H9 (cell line): ENCODE data around the gene AP2A2. TPM values are rescaled to one million over a fixed set of nuclear protein-coding genes. Genes with fewer than 3 reads are reported as not detected.

Source experiments
- DNase-seq: peaks from one replicate; pipeline ENCODE4 v3.0.0-alpha.2; 2017
- H2AFZ ChIP-seq: one replicate; pipeline ENCODE4 v1.6.1; 2013; ENCODE audit warnings: mild to moderate bottlenecking, low read length, control low read depth, moderate library complexity
- H2AK5ac ChIP-seq: 2 replicates; pipeline ENCODE4 v1.6.1; 2013; ENCODE audit warnings: low read length, control low read depth, mixed read lengths; ENCODE audit not compliant: insufficient read length
- H2BK120ac ChIP-seq: one replicate; pipeline ENCODE4 v1.6.1; 2013; ENCODE audit warnings: low read depth, mild to moderate bottlenecking, low read length, control low read depth, inconsistent platforms; ENCODE audit not compliant: poor library complexity, severe bottlenecking
- H2BK12ac ChIP-seq: 2 replicates; pipeline ENCODE4 v1.6.1; 2013; ENCODE audit warnings: low read length, control low read depth, mixed read lengths, low read depth; ENCODE audit not compliant: insufficient read length
- H2BK15ac ChIP-seq: 2 replicates; pipeline ENCODE4 v1.6.1; 2013; ENCODE audit warnings: low read depth, low read length, control low read depth
- H2BK20ac ChIP-seq: one replicate; pipeline ENCODE4 v1.6.1; 2013; ENCODE audit warnings: low read depth, mild to moderate bottlenecking, low read length, control low read depth, inconsistent platforms; ENCODE audit not compliant: poor library complexity, severe bottlenecking
- H2BK5ac ChIP-seq: 2 replicates; pipeline ENCODE4 v1.6.1; 2013; ENCODE audit warnings: low read length, control low read depth, mixed read lengths; ENCODE audit not compliant: insufficient read length
- H3K14ac ChIP-seq: 2 replicates; pipeline ENCODE4 v1.6.1; 2013; ENCODE audit warnings: low read length, control low read depth; ENCODE audit not compliant: insufficient read depth
- H3K18ac ChIP-seq: 2 replicates; pipeline ENCODE4 v1.6.1; 2013; ENCODE audit warnings: low read depth, mild to moderate bottlenecking, mixed read lengths, low read length, control low read depth; ENCODE audit not compliant: insufficient read length
- H3K23ac ChIP-seq: 2 replicates; pipeline ENCODE4 v1.6.1; 2013; ENCODE audit warnings: low read length, control low read depth, mixed read lengths, low read depth; ENCODE audit not compliant: insufficient read length
- H3K23me2 ChIP-seq: 2 replicates; pipeline ENCODE4 v1.6.1; 2013; ENCODE audit warnings: low read depth, mild to moderate bottlenecking, mixed read lengths, low read length, control low read depth; ENCODE audit not compliant: insufficient read length, poor library complexity, severe bottlenecking
- H3K27ac ChIP-seq: 2 replicates; pipeline ENCODE4 v1.5.1; 2013; ENCODE audit warnings: low read length, control low read depth, mixed read lengths, low read depth; ENCODE audit not compliant: insufficient read length
- H3K27me3 ChIP-seq: 2 replicates; pipeline ENCODE4 v1.6.1; 2013; ENCODE audit warnings: low read length, control low read depth, inconsistent platforms; ENCODE audit not compliant: insufficient read depth
- H3K4ac ChIP-seq: 2 replicates; pipeline ENCODE4 v1.6.1; 2013; ENCODE audit warnings: low read depth, mild to moderate bottlenecking, control low read depth, inconsistent platforms, low read length, moderate library complexity
- H3K4me1 ChIP-seq: 2 replicates; pipeline ENCODE4 v1.6.1; 2013; ENCODE audit warnings: low read length, control low read depth, inconsistent platforms; ENCODE audit not compliant: insufficient read depth
- H3K4me2 ChIP-seq: 2 replicates; pipeline ENCODE4 v1.6.1; 2013; ENCODE audit warnings: low read length, control low read depth, mixed read lengths; ENCODE audit not compliant: insufficient read length, insufficient read depth
- H3K56ac ChIP-seq: 2 replicates; pipeline ENCODE4 v1.6.1; 2013; ENCODE audit warnings: low read depth, mild to moderate bottlenecking, mixed read lengths, low read length, control low read depth; ENCODE audit not compliant: insufficient read length
- H3K79me1 ChIP-seq: 2 replicates; pipeline ENCODE4 v1.6.1; 2013; ENCODE audit warnings: low read depth, mild to moderate bottlenecking, moderate library complexity, low read length, control low read depth, inconsistent platforms; ENCODE audit not compliant: insufficient read depth, poor library complexity, severe bottlenecking
- H3K79me2 ChIP-seq: 2 replicates; pipeline ENCODE4 v1.6.1; 2013; ENCODE audit warnings: low read length, control low read depth, inconsistent platforms; ENCODE audit not compliant: insufficient read depth
- H3K9ac ChIP-seq: 2 replicates; pipeline ENCODE4 v1.6.1; 2013; ENCODE audit warnings: low read length, control low read depth, mixed read lengths; ENCODE audit not compliant: insufficient read length; ENCODE audit errors: extremely low read depth
- H3K9me3 ChIP-seq: one replicate; pipeline ENCODE4 v1.6.1; 2013; ENCODE audit warnings: low read depth, low read length, inconsistent platforms; ENCODE audit not compliant: control insufficient read depth
- H3T11ph ChIP-seq: one replicate; pipeline ENCODE4 v1.6.1; 2013; ENCODE audit warnings: mild to moderate bottlenecking, low read length, control low read depth, inconsistent platforms
- H4K20me1 ChIP-seq: one replicate; pipeline ENCODE4 v1.6.1; 2013; ENCODE audit not compliant: control insufficient read depth, insufficient read length, insufficient read depth
- H4K5ac ChIP-seq: 2 replicates; pipeline ENCODE4 v1.6.1; 2013; ENCODE audit warnings: low read depth, mild to moderate bottlenecking, mixed read lengths, low read length, control low read depth; ENCODE audit not compliant: insufficient read length
- H4K8ac ChIP-seq: replicated peaks from 2 replicates; pipeline ENCODE4 v1.6.1; 2013; ENCODE audit warnings: low read length, control low read depth, mixed read lengths, low read depth; ENCODE audit not compliant: insufficient read length
- H4K91ac ChIP-seq: 2 replicates; pipeline ENCODE4 v1.6.1; 2013; ENCODE audit warnings: low read depth, mild to moderate bottlenecking, moderate library complexity, mixed read lengths, low read length, control low read depth; ENCODE audit not compliant: insufficient read length
- H3K27ac Mint-ChIP-seq, 3 experiments: 2 replicates in 2 of 3; 3 replicates in 1 of 3; pipeline ENCODE4 v1.8.0; 2020 to 2021; ENCODE audit warnings: mixed read lengths in 3 of 3, mild to moderate bottlenecking in 1 of 3, moderate library complexity in 1 of 3
- H3K27me3 Mint-ChIP-seq: 2 replicates; pipeline ENCODE4 v1.8.0; 2021; ENCODE audit warnings: low read depth, mild to moderate bottlenecking, moderate library complexity, mixed read lengths
- H3K36me3 Mint-ChIP-seq, 3 experiments: 2 replicates in 2 of 3; 3 replicates in 1 of 3; pipeline ENCODE4 v1.8.0; 2020 to 2021; ENCODE audit warnings: low read depth in 3 of 3, mixed read lengths in 3 of 3; ENCODE audit not compliant: insufficient read depth in 1 of 3
- H3K4me1 Mint-ChIP-seq, 2 experiments: 2 replicates each; pipeline ENCODE4 v1.8.0; 2020; ENCODE audit warnings: mixed read lengths in 2 of 2
- H3K4me3 Mint-ChIP-seq, 2 experiments: 2 replicates in 1 of 2; 3 replicates in 1 of 2; pipeline ENCODE4 v1.8.0; 2020 to 2021; ENCODE audit warnings: mild to moderate bottlenecking in 2 of 2, mixed read lengths in 2 of 2, moderate library complexity in 1 of 2
- H3K9me3 Mint-ChIP-seq, 2 experiments: 2 replicates in 1 of 2; 3 replicates in 1 of 2; pipeline ENCODE4 v1.8.0; 2020; ENCODE audit warnings: mild to moderate bottlenecking in 2 of 2, mixed read lengths in 2 of 2, moderate library complexity in 1 of 2
- WGBS: extraction: QIAGEN DNeasy Blood & Tissue Kit; methylation state at CpG from one replicate; pipeline ENCODE4 v1.1.7; 2013; ENCODE audit warnings: missing lambda C conversion rate, low lambda C conversion rate, mixed read lengths; ENCODE audit not compliant: insufficient read length; ENCODE audit errors: extremely low coverage; 5-methylcytosine and 5-hydroxymethylcytosine counted together
- total RNA-seq: library from RNA; stranded (reverse); gene quantifications from 2 replicates; pipeline ENCODE4 v1.2.1, GENCODE V29; 2021
- TF ChIP-seq, protein P1 (sequence below): fragments of 200-600 bp; sonication (generic); conservative IDR thresholded peaks from 3 replicates; pipeline ENCODE4 v1.8.0; 2021; ENCODE audit warnings: antibody characterized with exemption, mild to moderate bottlenecking

Gene AP2A2
- total RNA-seq, 1 experiment from 2014 or later, result 53.7 TPM

DNA sequence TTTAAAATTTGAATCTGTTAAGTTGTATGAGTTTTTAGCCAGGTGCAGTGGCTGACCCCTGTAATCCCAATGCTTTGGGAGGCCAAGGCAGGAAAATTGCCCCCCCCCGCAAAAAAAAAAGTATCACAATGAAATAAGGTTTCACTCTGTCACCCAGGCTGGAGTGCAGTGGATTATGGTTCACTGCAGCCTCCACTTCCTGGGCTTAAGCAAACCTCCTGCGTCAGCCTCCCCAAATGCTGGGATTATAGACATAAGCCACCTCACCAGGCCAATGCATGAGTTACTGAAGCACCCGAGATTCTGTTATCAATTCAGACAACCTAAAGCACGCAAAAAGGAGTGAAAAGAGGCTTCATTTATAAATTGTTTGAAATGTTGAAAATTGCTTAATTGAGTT is 12.6 kb upstream of the AP2A2 start:
- Mint-ChIP-seq H3K27me3 (peaks cover 2% of the 10 kb centered on the region; the same call in 1 of the 2 replicates), H3K27ac (no peak overlapping the region), H3K9me3 (no peaks in the 10 kb centered on the region), H3K4me3 (no peak overlapping the region; a peak in 2 of 5 replicates), H3K4me1 (peaks cover 9 to 14% of the 10 kb centered on the region in 2 experiments), H3K36me3 (peaks cover 0 to 13% (median 3%) of the 10 kb centered on the region in 3 experiments; a peak in 3 of 7 replicates)
- H3K18ac ChIP-seq, result no peak overlapping the region
- no peak overlapping the region for H2BK120ac ChIP-seq
- H2BK12ac ChIP-seq, result no peak overlapping the region
- no peak overlapping the region for H4K8ac ChIP-seq
- H4K5ac ChIP-seq, result no peak overlapping the region
- no peak for DNase-seq
- no peak overlapping the region for H3K56ac ChIP-seq
- no peak overlapping the region for H3K9ac ChIP-seq
- no peak overlapping the region for H2BK5ac ChIP-seq
- no peaks in the 10 kb centered on the region for H3K27me3 ChIP-seq
- peaks cover 6% of the 10 kb centered on the region for H3K79me1 ChIP-seq
- no peak overlapping the region for H3T11ph ChIP-seq
- peaks cover 3% of the 10 kb centered on the region; the same call in 1 of the 2 replicates for H3K79me2 ChIP-seq
- H3K4me1 ChIP-seq, result no peaks in the 10 kb centered on the region; the same call in 1 of the 2 replicates
- TF ChIP-seq, protein P1, sequence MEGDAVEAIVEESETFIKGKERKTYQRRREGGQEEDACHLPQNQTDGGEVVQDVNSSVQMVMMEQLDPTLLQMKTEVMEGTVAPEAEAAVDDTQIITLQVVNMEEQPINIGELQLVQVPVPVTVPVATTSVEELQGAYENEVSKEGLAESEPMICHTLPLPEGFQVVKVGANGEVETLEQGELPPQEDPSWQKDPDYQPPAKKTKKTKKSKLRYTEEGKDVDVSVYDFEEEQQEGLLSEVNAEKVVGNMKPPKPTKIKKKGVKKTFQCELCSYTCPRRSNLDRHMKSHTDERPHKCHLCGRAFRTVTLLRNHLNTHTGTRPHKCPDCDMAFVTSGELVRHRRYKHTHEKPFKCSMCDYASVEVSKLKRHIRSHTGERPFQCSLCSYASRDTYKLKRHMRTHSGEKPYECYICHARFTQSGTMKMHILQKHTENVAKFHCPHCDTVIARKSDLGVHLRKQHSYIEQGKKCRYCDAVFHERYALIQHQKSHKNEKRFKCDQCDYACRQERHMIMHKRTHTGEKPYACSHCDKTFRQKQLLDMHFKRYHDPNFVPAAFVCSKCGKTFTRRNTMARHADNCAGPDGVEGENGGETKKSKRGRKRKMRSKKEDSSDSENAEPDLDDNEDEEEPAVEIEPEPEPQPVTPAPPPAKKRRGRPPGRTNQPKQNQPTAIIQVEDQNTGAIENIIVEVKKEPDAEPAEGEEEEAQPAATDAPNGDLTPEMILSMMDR, result no peak
- H3K23ac ChIP-seq, result no peak overlapping the region
- no CpG with 5 or more reads among the region's 4 CpGs for WGBS
- H3K9me3 ChIP-seq, result no peaks in the 10 kb centered on the region
- H3K4me2 ChIP-seq, result no peak overlapping the region
- no peak overlapping the region for H2AFZ ChIP-seq
- no peak overlapping the region for H3K27ac ChIP-seq
- H2BK15ac ChIP-seq, result no peak overlapping the region
- no peak overlapping the region for H3K4ac ChIP-seq
- H4K20me1 ChIP-seq, result peaks cover 3% of the 10 kb centered on the region
- no peak overlapping the region for H2AK5ac ChIP-seq
- H3K14ac ChIP-seq, result no peak overlapping the region
- H3K23me2 ChIP-seq, result peaks cover 18% of the 10 kb centered on the region
- H4K91ac ChIP-seq, result no peak overlapping the region
- no peak overlapping the region for H2BK20ac ChIP-seq
